Activated CD8-positive, alpha-beta T cell treated with anti-CD3 and anti-CD28 coated beads, Interleukin-2, amount 10 ng/mL, durations not matched to agents 7 days and 5 days (primary cell): ENCODE measurements around the gene STX7. TPM values are rescaled to one million over a fixed set of nuclear protein-coding genes. Genes with fewer than 3 reads are reported as not detected.

Source experiments
- ATAC-seq: fragments of 150-1000 bp; cut with Tn5 transposase; one replicate; pipeline ENCODE4 v1.10.0; 2021; ENCODE audit warnings: moderate library complexity
- CTCF ChIA-PET: fragments of 350-600 bp; sonication (Branson Sonifier 250); formaldehyde crosslinking; loops from one replicate; lab custom pipeline; 2021; ENCODE audit warnings: antibody characterized with exemption; lab: Charles Lee
- POLR2A ChIA-PET: fragments of 350-600 bp; sonication (Branson Sonifier 250); formaldehyde crosslinking; loops from one replicate; lab custom pipeline; 2021; ENCODE audit warnings: antibody characterized with exemption; lab: Charles Lee
- DNase-seq: peaks from one replicate; pipeline ENCODE4 v3.0.0-alpha.2; 2020
- H3K27ac Mint-ChIP-seq: one replicate; pipeline ENCODE4 v1.8.0; 2021; ENCODE audit warnings: mild to moderate bottlenecking, mixed read lengths
- H3K27me3 Mint-ChIP-seq: one replicate; pipeline ENCODE4 v1.8.0; 2021; ENCODE audit warnings: low read depth, mixed read lengths
- H3K36me3 Mint-ChIP-seq: one replicate; pipeline ENCODE4 v1.8.0; 2021; ENCODE audit warnings: low read depth, mixed read lengths
- H3K4me1 Mint-ChIP-seq: one replicate; pipeline ENCODE4 v1.8.0; 2021; ENCODE audit warnings: low read depth, mixed read lengths
- H3K4me3 Mint-ChIP-seq: one replicate; pipeline ENCODE4 v1.8.0; 2021; ENCODE audit warnings: mild to moderate bottlenecking, mixed read lengths
- H3K9me3 Mint-ChIP-seq: one replicate; pipeline ENCODE4 v1.8.0; 2022; ENCODE audit warnings: mixed read lengths; ENCODE audit not compliant: insufficient read depth
- total RNA-seq, 2 experiments: library from RNA; stranded (reverse); gene quantifications; one replicate each; pipeline ENCODE4 v1.2.3, GENCODE V29; 2021

Gene STX7
- total RNA-seq, 2 experiments from 2014 or later = 16.0 to 16.4 TPM

DNA sequence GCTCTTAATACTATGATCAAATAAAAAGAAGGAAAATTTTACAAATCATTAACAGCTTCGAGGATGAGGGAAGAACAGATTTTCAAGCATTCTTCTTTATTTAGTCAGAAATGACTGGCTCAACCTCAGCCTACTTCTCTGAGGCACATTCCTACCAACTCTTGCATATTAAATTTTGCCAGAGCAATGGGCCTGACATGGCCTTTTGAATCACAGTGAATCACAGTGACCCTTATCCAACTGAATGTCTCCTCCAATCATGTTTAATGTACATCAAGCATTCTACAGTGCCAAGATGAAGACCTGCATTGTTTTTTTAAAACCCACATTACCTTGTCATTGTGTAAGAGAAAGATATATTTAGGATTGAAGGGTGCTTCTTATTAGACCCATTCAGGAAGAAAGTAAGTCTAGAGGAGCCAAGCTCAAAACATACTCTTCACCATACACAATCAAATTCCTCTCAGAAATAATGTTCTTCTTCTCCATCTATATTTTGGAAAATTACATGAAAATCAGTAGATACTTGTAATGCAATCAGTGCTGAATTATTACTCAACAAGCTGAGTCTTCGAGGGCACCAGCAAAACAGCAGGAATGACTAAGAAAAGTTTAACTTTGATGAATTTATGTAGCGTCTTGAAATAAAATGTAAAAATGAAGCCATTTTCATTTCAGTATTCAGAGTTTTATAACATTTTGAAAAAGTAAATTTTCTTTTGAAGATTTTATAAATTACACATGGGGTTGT lies 67.5 kb downstream of the STX7 start:
- H3K4me3 Mint-ChIP-seq = no peak overlapping the region
- no peaks in the 10 kb centered on the region for H3K4me1 Mint-ChIP-seq
- peaks cover 6% of the 10 kb centered on the region for H3K9me3 Mint-ChIP-seq
- DNase-seq (no peak), ATAC-seq (no peak)
- no peak overlapping the region for H3K27ac Mint-ChIP-seq
- ChIA-PET POLR2A (no interaction called here), CTCF (interaction anchor here (2.6 kb wide), 1 partner anchor 165 kb away, joined by 7 read pairs; no protein-coding TSS in a partner anchor)
- H3K36me3 Mint-ChIP-seq = peaks cover 3% of the 10 kb centered on the region
- no peaks in the 10 kb centered on the region for H3K27me3 Mint-ChIP-seq

DNA sequence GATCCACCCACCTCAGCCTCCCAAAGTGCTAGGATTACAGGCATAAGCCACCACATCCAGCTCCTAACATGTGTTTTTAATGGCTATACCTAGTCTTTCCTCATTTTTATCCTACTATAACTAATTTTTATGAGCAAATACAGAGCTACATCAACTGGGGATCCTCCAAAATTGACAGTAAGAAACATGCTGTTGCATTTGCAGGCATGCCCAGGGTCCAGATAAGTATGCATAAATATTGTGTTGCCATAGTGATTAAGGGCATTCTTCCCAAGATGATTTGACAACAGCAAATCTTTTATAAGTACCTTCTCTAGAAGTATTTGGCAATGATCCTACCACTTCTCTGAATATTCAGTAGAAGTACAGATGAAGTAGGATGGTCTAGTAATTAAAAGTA lies 69.7 kb downstream of the STX7 start:
- CTCF ChIA-PET = no interaction called here

DNA sequence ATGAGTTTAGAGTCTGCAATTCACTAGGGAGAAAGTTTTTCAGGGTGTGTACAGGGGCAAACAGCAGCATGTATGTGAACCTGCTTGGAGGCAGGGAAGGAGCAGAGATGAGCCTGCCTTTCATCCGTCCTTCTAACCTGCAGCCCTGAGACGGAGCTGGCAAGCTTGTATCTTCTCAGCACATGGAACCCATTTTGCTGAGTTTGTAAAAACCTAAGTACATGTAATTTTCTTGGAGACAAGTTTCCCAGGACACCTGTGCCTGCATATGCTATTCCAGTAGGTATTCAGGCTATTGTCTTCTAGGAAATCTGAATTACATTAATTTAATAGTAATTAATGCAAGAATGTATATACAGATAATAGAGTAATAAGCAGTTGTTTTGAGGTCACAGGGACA lies 82.8 kb downstream of the STX7 start:
- no peaks in the 10 kb centered on the region for H3K9me3 Mint-ChIP-seq
- POLR2A ChIA-PET = no interaction called here
- ATAC-seq (no peak), DNase-seq (no peak)
- H3K27me3 Mint-ChIP-seq = peaks cover 4% of the 10 kb centered on the region
- no peaks in the 10 kb centered on the region for H3K36me3 Mint-ChIP-seq
- CTCF ChIA-PET = no interaction called here
- H3K4me1 Mint-ChIP-seq = no peaks in the 10 kb centered on the region
- H3K4me3 Mint-ChIP-seq = no peak overlapping the region
- no peak overlapping the region for H3K27ac Mint-ChIP-seq

More for the DNA sequence above, 69.7 kb downstream of the STX7 start:
- ATAC-seq = no peak
- H3K27me3 Mint-ChIP-seq = peaks cover 3% of the 10 kb centered on the region
- POLR2A ChIA-PET = no interaction called here
- H3K4me1 Mint-ChIP-seq = no peaks in the 10 kb centered on the region
- peaks cover 6% of the 10 kb centered on the region for H3K9me3 Mint-ChIP-seq
- no peaks in the 10 kb centered on the region for H3K36me3 Mint-ChIP-seq
- no peak overlapping the region for H3K27ac Mint-ChIP-seq
- DNase-seq = no peak
- H3K4me3 Mint-ChIP-seq = no peak overlapping the region

DNA sequence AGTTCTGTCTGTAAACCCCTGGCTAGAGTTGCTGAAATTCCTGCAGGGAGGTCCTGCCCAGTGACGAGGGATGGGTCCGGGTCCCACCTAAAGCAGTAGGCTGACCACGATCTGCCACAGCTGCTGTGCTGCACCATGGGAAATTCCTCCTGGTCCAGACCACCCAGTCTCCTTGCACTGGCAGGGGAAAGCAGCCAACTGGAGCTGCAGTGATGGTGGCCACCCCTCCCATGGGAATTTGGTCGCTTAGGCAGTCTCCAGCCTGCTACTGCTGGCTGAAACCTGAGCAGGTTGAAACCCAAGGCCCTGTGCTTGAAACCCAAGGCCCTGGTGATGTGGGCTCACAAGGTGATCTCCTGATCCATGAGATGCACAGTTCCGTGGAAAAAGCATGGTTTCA lies 87.7 kb downstream of the STX7 start:
- H3K9me3 Mint-ChIP-seq = no peaks in the 10 kb centered on the region

DNA sequence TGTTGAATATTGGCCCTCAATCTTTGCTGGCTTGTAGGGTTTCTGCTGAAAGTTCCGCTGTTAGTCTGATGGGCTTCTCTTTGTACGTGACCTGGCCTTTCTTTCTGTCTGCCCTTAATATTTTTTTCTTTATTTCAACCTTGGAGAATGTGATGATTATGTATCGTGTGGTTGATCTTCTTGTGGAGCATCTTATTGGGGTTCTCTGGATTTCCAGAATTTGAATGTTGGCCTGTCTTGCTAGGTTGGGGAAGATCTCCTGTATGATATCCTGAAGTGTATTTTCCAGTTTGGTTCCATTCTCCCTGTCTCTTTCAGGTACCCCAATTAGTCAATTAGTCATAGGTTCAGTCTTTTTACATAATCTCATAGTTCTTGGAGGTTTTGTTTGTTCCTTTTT lies 89.1 kb downstream of the STX7 start:
- ATAC-seq (no peak), DNase-seq (no peak)
- Mint-ChIP-seq H3K36me3 (no peaks in the 10 kb centered on the region), H3K27me3 (no peaks in the 10 kb centered on the region), H3K4me3 (no peak overlapping the region), H3K9me3 (no peaks in the 10 kb centered on the region), H3K4me1 (no peaks in the 10 kb centered on the region), H3K27ac (no peak overlapping the region)
- ChIA-PET POLR2A (no interaction called here), CTCF (no interaction called here)

More for the DNA sequence above, 87.7 kb downstream of the STX7 start:
- no peaks in the 10 kb centered on the region for H3K4me1 Mint-ChIP-seq
- H3K27me3 Mint-ChIP-seq = no peaks in the 10 kb centered on the region
- DNase-seq (no peak), ATAC-seq (no peak)
- ChIA-PET POLR2A (no interaction called here), CTCF (no interaction called here)
- H3K4me3 Mint-ChIP-seq = no peak overlapping the region
- H3K36me3 Mint-ChIP-seq = no peaks in the 10 kb centered on the region
- no peak overlapping the region for H3K27ac Mint-ChIP-seq

DNA sequence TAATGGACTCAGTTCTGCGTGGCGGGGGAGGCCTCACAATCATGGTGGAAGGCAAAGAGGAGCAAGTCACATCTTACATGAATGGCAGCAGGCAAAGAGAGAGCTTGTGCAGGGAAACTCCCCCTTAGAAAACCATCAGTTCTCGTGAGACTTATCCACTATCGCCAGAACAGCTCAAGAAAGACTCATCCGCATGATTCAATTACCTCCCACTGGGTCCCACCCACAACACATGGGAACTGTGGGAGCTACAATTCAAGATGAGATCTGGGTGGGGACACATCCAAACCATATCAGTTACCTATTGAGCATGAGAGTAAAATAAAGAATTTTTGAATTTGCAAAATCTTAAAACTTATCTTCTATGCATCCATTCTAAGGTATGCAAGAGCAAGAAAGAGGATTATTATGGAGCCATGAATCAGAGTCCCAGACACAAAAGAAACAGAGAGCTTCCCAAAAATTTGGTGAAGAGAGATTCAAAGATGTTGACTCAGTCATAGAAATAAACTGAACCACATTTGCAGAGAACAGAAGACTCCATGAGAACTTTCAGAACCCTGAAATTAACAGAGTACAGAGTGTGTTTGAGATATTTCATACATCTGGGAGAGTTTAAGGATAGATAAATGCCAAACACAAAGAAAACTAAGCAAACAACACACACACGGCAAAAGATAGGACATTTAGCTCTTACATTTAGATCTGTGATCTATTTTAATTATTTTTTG lies 94.5 kb downstream of the STX7 start:
- Mint-ChIP-seq H3K27ac (no peak overlapping the region), H3K27me3 (peaks cover 7% of the 10 kb centered on the region), H3K9me3 (no peaks in the 10 kb centered on the region), H3K36me3 (no peaks in the 10 kb centered on the region), H3K4me3 (no peak overlapping the region), H3K4me1 (no peaks in the 10 kb centered on the region)
- POLR2A ChIA-PET = no interaction called here
- ATAC-seq (no peak), DNase-seq (no peak)
- CTCF ChIA-PET = interaction anchor here (1.9 kb wide), 1 partner anchor 139 kb away, joined by 6 read pairs; no protein-coding TSS in a partner anchor

DNA sequence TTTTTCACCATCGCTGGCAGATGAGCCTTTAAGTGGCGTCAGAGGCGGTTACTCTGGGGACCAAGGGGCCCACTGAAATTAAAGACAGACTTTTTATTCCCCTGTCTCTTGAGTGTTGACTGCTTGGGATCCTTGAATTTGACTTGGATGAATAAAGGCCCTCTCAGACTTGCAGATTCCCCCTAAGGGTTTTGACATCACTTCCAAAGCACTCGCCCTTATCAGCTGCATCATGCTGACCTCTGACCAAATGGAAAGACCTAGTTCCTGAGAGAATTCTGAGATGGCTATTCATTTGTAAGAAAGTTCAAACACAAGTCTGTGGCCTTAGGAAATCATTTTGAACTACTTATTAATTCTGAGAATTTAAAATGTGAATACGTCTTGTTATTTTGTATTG lies 98.2 kb downstream of the STX7 start:
- H3K4me1 Mint-ChIP-seq = no peaks in the 10 kb centered on the region
- no peak overlapping the region for H3K27ac Mint-ChIP-seq
- no peak overlapping the region for H3K4me3 Mint-ChIP-seq
- H3K9me3 Mint-ChIP-seq = no peaks in the 10 kb centered on the region
- ChIA-PET POLR2A (no interaction called here), CTCF (no interaction called here)
- ATAC-seq (no peak), DNase-seq (no peak)
- H3K27me3 Mint-ChIP-seq = peaks cover 15% of the 10 kb centered on the region
- no peaks in the 10 kb centered on the region for H3K36me3 Mint-ChIP-seq

DNA sequence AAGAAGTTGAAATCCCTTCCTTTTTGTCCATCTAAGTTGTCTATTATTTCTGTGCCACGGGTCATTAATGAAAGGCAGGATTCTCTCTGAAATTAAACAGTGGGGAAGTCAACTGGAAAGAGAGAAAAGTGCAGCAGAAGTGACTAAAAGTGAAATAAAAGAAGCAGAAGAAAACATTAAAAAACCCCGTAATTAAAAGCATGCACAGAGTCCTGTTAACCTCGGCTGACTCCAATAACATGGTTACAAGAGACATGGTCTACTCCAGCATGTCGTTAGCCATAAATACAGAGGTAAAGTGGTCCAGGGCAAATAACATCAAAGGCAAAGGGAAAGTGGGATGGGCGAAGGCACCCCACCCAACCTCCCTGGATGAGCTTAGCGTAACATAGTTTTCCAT lies 98.6 kb downstream of the STX7 start:
- Mint-ChIP-seq H3K4me1 (no peaks in the 10 kb centered on the region), H3K9me3 (no peaks in the 10 kb centered on the region), H3K36me3 (no peaks in the 10 kb centered on the region), H3K27me3 (peaks cover 15% of the 10 kb centered on the region), H3K27ac (no peak overlapping the region), H3K4me3 (no peak overlapping the region)
- ATAC-seq (no peak), DNase-seq (no peak)
- ChIA-PET POLR2A (no interaction called here), CTCF (no interaction called here)

DNA sequence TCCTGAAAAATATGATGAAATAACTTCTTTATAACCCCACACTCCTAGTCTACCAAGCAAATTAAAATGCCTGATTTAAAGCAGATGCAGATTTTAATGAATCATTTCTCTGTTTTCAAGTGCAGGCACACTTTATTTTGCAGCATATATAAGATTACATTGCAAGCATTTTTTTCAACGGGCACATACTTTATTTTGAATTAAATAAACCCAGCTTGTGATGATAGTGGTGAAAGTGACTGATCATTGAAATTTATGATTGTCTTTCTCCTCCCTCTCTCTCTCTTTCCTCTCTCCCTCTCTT lies 99.5 kb downstream of the STX7 start:
- no peak for ATAC-seq
- ChIA-PET CTCF (no interaction called here), POLR2A (no interaction called here)
- H3K4me3 Mint-ChIP-seq = no peak overlapping the region
- DNase-seq = no peak
- H3K4me1 Mint-ChIP-seq = no peaks in the 10 kb centered on the region
- no peaks in the 10 kb centered on the region for H3K36me3 Mint-ChIP-seq
- H3K9me3 Mint-ChIP-seq = no peaks in the 10 kb centered on the region
- peaks cover 15% of the 10 kb centered on the region for H3K27me3 Mint-ChIP-seq
- H3K27ac Mint-ChIP-seq = no peak overlapping the region

DNA sequence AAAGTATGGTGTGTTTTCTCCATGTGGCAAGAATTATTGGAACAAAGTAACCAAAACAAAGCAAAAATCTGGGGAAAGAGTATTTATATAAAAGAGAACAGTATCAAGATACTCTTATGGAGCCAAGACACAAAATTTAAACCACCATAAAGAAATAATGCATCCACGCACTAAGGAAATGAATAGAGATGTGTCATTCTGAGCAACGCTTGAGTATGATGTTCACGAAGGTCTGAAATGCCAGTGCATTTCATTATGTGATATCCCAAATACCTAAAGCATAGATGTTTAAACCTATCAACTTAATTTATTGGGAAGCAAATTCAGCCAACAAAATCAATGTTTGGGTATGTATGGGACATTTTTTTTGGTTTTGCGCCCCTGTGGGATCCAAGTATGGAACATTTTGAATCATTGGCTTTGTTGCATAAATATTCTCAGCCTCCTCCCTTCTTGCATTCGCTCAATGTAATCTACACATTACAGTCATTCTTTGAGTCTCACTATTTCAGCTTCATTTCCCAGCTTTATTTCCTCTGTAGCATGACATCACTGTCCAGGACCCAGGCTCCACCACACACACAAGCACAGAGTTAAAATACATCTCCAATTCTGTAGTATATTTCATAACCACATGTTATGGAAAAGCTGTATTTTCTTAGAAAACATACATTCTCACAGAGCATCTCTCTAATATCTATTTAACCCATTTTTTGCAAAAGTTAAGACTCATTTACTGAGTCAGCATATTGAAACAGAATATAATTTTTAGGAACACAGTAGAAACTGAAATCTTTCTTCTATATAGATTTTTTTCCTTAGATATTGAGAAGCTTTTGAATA lies 100.0 kb downstream of the STX7 start:
- ATAC-seq (no peak), DNase-seq (no peak)
- Mint-ChIP-seq H3K4me1 (no peaks in the 10 kb centered on the region), H3K27me3 (peaks cover 15% of the 10 kb centered on the region), H3K27ac (no peak overlapping the region), H3K9me3 (no peaks in the 10 kb centered on the region), H3K36me3 (no peaks in the 10 kb centered on the region), H3K4me3 (no peak overlapping the region)
- ChIA-PET CTCF (no interaction called here), POLR2A (no interaction called here)

DNA sequence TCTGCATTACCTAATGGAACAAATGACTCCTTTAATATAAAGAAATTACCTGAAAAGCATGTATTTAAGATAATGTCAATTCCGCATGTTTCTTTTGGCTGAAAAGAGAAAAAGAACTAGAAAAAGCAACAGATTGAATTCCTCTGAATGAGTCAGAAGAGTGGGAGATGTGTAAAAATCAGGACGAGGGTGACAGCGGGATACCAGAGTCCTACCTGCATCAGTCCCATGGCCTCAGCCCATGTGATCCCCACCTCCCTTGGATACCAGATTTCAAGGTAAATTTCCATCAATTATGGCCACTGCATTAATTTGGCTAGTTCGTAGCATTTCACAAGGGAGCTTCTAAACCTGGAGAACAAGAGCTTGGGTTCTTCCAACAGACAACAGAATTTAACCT lies 101.6 kb downstream of the STX7 start:
- H3K27ac Mint-ChIP-seq = no peak overlapping the region
- ChIA-PET POLR2A (no interaction called here), CTCF (interaction anchor here (1.2 kb wide), 1 partner anchor 132 kb away, joined by 5 read pairs; no protein-coding TSS in a partner anchor)
- ATAC-seq = no peak
- no peak for DNase-seq
- peaks cover 11% of the 10 kb centered on the region for H3K27me3 Mint-ChIP-seq
- H3K4me1 Mint-ChIP-seq = no peaks in the 10 kb centered on the region
- H3K9me3 Mint-ChIP-seq = no peaks in the 10 kb centered on the region
- H3K36me3 Mint-ChIP-seq = no peaks in the 10 kb centered on the region
- no peak overlapping the region for H3K4me3 Mint-ChIP-seq

DNA sequence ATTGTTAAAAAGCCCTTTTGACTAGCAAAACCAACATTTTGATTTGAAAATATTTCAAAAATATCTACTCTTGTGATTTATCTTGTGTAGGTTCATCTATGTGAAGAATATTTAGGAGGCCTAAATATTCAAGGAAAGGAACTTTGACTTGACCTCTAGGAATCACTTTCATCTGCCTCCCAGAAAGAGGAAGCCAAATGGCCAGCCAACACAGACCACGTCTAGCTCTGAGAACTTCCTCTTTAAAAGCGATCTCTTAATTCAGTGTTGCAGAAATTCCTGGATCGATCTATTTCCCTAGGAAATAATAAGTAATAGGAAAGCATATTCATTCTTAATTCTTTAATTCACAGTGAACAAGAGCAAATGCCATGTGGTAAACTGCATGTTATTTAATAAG lies 102.1 kb downstream of the STX7 start:
- CTCF ChIA-PET = interaction anchor here (1.2 kb wide), 1 partner anchor 131 kb away, joined by 5 read pairs; no protein-coding TSS in a partner anchor
- POLR2A ChIA-PET = no interaction called here
- ATAC-seq (no peak), DNase-seq (no peak)
- no peak overlapping the region for H3K27ac Mint-ChIP-seq
- H3K36me3 Mint-ChIP-seq = no peaks in the 10 kb centered on the region
- H3K27me3 Mint-ChIP-seq = peaks cover 11% of the 10 kb centered on the region
- H3K4me3 Mint-ChIP-seq = no peak overlapping the region
- no peaks in the 10 kb centered on the region for H3K4me1 Mint-ChIP-seq
- H3K9me3 Mint-ChIP-seq = no peaks in the 10 kb centered on the region
